Measurements from ENCODE around the gene SMIM32.

SMIM32 gene

GRCh38 chr5:136192526-136193321, at the start of gene SMIM32:
SMIM32 (minus strand) TSS chr5:136193162; CDS start chr5:136192524, 638 bp downstream.
- DNase-seq (ENCODE audit: low spot score) (no peak), FAIRE-seq (no peak)

DNA sequence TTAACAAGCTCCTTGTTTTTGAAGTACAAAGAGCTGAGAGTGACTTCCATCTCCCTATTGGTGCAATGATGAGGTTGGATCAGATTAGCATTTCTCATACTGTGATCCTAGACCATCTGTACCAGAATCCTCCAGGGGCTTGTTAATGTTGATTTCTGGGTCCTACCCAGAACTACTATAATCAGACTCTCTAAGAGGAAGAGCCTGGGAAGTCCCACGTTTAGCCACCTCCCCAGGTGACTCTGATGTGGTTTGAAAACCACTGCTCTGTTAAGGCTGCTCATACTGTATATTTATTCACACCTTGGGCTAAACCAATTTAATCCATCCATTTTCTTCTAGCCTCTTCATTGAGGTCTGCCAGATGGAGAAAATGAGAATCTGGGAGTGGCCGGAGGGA, 49.6 kb upstream of the SMIM32 start:
- FAIRE-seq = no peak
- no peak for DNase-seq (ENCODE audit: low spot score)

DNA sequence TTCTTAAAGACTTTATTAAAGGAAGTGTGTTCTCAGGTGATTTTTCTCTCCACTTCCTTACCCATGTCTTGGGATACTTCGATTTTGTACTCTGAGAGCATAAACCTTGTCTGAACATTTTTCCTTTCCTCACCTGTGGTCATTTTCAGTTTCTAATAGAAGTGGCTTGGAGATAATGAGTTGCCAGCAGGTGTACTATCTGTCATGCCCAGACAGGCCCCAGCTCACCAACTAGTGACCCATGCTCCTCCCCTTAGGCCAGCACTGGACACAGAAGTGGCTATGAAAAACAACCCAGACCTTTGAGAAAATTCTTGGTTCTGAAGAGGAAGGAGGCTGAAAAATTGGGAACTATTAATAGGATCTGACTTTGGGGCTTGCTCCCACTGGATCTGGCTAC, 49.2 kb upstream of the SMIM32 start:
- no peak for FAIRE-seq
- no peak for DNase-seq (ENCODE audit: low spot score)

DNA sequence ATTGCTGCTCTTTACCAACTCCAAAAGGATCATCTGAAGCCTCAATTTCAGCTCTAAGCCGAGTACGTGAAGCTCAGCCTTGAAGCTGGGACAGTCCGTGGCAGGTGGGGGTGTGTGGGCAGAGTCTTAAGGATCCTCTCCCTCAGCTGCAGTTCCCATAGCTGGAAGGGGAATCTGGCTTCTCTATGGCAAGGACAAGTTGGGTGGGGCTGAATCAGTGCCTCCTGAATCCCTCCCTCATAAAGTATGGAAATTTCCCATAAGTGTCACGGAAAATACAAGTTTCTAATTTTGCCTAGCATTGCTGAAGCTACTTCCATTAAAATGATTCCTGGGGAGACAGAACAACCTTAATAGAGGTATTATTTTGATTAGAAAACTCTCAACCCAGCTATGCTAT, 47.9 kb upstream of the SMIM32 start:
- DNase-seq (ENCODE audit: low spot score) = no peak
- FAIRE-seq = no peak

GRCh38 chr5:136236479-136237083, 43.6 kb upstream of the SMIM32 start:
- FAIRE-seq (no peak), DNase-seq (ENCODE audit: low spot score) (no peak)

DNA sequence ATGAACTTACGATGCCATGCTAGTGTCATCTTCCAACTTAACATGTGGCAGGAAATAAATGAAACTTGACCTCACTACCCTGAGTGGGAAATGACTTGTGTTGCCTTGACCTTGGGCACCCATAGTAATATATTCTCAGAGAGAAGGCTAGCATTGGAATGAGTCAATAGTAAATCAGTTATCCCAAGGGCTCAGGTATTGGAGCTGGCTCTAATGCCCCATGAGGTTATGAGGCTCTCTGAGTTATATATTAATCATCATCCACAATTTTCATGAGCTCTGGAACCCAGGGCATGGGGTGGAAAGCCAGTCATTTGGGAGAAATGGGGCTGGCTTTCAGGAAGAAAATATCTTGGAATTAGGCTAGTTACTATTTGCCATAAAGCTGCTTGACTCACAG, 42.4 kb upstream of the SMIM32 start:
- FAIRE-seq (no peak), DNase-seq (ENCODE audit: low spot score) (no peak)

GRCh38 chr5:136232316-136232715, 39.4 kb upstream of the SMIM32 start:
- no peak for DNase-seq (ENCODE audit: low spot score)
- no peak for FAIRE-seq

- DNase-seq (ENCODE audit: low spot score) (no peak), FAIRE-seq (no peak)
Observed at GRCh38 chr5:136230176-136230575, 37.2 kb upstream of the SMIM32 start.

- DNase-seq (ENCODE audit: low spot score) (no peak), FAIRE-seq (no peak)
Observed at GRCh38 chr5:136228136-136228757, 35.3 kb upstream of the SMIM32 start.

- DNase-seq (ENCODE audit: low spot score) (no peak), FAIRE-seq (no peak)
Observed at GRCh38 chr5:136226401-136226800, 33.4 kb upstream of the SMIM32 start.

DNA sequence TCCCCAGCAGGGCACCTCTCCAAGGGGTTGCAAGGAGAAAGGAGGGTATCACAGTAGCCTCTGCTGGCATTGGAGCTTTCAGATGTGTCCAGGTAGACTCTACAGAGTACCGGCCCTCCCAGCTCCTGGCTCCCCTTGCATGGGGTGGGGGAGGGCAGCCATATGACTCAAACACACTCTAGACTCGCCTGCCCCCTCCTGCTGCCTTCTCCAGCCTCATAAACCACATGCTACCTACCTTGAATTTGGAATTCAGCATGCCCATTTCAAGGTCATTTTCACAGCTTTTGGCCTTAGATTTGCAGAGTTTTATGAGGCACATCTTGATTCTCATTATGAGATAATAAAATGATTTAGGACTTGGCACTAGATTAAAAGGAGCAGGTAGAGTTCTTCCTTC, 32.8 kb upstream of the SMIM32 start:
- DNase-seq (ENCODE audit: low spot score) (no peak), FAIRE-seq (no peak)

DNA sequence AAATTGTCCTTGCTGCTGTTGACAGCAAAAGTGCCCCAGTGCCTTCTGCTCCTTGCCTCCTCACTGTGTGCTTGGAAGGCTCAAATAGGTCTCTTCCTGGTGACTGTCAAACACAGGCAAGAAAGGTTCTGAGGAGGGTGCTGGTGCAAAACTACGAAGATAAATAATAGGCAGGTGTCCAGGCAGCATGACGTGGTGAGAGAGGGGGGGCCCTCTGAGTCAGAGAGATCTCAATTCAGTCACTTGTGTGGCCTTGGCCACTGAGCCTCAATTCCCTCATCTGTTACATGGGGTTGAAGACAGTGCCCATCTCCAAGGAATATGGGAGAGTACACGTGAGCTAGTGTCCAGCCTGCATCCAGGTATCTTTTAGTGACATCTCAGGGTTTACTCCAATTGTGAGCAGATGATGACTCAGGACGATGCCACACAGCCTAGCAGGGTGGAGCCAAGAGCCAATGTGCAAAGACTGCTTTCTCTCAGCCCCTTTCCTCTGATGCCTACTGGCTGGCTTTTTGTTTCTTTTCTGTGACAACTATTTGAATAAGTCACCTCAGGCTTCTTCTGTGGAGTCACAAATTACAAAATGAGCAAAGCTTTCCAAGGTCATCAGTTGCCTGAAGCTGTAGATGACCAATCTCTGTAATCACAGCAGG, 29.7 kb upstream of the SMIM32 start:
- DNase-seq (ENCODE audit: low spot score) = no peak

DNA sequence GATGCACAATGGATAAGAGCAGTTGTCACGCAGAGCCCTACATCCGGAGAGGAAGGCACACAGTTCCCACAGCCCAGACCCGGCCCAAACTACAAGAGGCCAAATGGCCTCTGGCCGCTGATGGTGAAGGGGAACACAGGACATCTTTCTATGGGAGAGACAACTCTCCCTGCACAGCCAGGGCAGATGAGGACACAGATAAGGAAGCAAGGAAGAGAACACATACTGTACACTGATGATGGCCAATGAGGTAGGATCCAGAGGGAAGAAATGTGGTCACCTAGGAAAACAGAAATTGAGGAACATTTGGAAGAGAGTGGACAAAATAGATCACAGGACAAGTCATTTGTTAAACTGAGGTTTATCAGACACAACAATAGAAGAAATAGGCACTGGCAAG, 28.4 kb upstream of the SMIM32 start:
- DNase-seq (ENCODE audit: low spot score) = no peak
- FAIRE-seq = no peak

More for the DNA sequence above, 29.7 kb upstream of the SMIM32 start:
- peak; percentile 59 for FAIRE-seq

DNA sequence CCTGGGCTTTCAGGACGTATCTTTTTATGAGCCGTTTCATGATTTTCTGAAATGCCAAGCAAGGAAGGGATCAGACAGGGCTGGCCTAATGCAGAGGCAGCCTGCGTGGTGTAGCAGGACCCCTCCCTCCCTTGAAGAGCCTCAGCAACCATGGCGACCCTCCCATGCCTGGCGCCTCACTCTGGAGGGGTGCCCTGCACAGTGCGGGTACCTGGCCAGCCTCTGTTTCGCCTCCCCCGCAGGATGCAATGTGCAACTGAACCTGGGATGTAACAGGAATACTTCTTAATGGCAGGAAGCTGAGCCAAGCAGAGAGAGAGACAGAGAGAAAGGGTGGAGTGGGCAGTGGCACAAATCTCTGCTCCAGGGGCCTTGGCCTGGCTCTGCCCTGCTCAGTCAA, 23.3 kb upstream of the SMIM32 start:
- no peak for DNase-seq (ENCODE audit: low spot score)
- no peak for FAIRE-seq

DNA sequence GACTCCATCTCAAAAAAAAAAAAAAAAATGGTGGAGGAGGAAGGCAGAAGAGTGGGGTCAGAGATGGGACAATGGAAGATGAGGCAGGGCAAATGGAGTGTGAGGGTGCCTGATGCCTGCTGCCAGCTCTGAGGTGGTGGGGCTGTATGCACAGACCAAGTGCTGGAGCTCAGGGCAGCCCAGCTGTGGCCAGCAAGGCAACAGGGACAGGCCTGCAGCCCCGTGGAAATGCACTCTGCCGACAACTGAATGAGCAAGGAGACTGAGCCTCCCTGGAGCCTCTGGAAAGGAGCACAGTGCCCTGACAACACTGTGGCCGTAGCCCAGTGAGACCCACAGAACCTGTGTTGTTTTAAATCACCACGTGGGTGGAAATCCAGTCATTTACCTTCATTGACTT, 22.9 kb upstream of the SMIM32 start:
- FAIRE-seq (no peak), DNase-seq (ENCODE audit: low spot score) (no peak)

DNA sequence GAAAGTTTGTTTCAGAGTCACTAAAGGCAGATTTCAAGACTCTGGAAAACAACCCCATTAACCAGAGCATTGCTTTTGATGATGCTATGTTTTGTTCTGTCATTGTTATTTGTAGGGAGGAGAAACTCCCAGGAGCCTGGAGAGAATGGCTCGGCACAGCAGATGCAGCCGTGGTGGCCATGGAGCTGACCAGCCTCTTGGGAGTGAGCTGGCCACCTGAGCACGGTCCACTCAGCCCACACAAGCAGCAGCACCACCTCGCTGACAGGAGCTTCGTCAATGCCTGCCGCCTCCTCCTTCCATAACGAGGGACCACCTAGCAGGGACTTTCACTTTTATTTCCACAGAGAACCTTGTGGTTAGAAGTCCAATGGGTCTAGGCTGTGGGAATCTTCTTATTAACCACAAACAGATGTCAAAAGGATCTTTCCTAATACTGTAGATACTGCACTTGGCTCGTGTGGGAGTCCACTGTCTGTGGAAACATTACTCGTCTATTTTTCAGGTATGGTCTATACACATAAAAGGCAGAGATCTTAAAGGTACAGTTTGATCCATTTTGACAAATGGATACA, 21.0 kb upstream of the SMIM32 start:
- FAIRE-seq = no peak
- DNase-seq (ENCODE audit: low spot score) = no peak

DNA sequence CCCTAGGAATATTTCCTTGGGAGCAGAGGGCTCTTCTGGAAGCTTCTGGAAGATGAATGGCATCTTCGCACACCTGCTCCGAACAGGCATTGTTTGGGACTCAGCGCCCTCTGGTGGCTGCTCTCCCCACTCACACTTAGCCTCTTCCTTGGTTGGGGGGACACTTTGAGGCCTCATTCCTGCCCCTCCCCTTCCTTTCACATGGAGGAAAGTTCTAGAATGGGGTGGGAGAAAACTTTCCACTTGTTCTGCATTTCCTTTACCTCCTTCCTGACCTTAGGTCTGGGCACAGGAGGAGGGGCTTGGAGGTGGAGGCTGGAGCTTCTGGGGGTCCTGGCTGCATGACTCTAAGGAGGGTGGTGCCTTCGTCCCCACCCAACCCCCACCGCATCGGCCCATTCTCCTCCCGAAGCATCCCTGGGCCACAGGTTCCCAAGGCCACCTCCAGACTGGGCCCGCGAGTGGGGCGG, 19.3 kb upstream of the SMIM32 start:
- FAIRE-seq (no peak), DNase-seq (ENCODE audit: low spot score) (peak; percentile 60)

DNA sequence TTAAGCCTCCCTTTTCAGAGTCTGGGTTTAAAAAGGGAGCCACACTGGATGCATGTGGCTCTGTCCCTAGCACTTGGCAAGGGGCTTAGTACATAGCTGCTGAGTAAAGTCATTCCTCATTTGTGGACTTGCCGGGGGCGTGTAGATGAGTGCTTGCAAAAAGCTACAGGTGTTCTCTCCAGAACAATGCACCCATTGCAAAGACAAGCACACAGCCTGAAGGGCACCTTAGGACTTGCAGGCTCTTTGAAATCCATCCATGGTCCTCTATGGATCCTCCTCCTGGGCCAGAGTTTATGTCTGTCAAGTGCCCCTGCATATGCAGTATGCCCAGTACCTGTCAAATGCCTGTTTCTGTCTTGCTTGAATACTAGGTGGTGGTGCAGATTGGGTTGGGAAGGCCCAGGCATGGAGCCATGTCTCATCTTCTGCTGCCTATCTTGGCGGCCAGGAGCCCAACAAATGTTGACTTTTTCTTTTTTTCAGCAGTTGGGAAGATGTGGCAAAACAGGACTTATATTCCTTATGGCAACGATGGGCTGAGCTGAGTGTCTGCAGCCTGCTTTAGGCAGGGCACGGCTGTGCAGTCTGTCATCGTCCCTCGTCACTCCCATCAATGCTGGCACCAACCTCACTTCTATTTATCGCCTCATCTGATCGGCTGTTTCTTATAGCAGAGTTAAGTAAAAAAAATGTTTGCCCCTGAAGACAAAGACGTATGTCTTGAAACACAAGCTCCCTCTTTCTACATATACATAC, 18.5 kb upstream of the SMIM32 start:
- DNase-seq (ENCODE audit: low spot score) = no peak
- no peak for FAIRE-seq

GRCh38 chr5:136210259-136210658, 17.3 kb upstream of the SMIM32 start:
- FAIRE-seq (no peak), DNase-seq (ENCODE audit: low spot score) (no peak)

GRCh38 chr5:136209346-136209910, 16.5 kb upstream of the SMIM32 start:
- FAIRE-seq (no peak), DNase-seq (ENCODE audit: low spot score) (no peak)

- FAIRE-seq (no peak), DNase-seq (ENCODE audit: low spot score) (no peak)
Observed at GRCh38 chr5:136208916-136209315, 16.0 kb upstream of the SMIM32 start.
